Panc1 (cell line): Measurements from ENCODE around the gene RAD23A. TPM values are rescaled to one million over a fixed set of nuclear protein-coding genes. Genes with fewer than 3 reads are reported as not detected.

Experiments
- ATAC-seq: fragments of 200-7000 bp; cut with Tn5 transposase; 2 replicates; pipeline ENCODE4 v1.9.1; 2020; ENCODE audit warnings: mild to moderate bottlenecking, moderate library complexity
- BruUV-seq: library from RNA; stranded (reverse); fragments of 400-500 nt; replicated peaks from 2 replicates; lab custom pipeline; 2021; lab: Mats Ljungman, UMichigan
- CTCF ChIA-PET: fragments of 300-600 bp; sonication (Branson Sonifier 250); formaldehyde crosslinking; loops from one replicate; lab custom pipeline; 2022; ENCODE audit warnings: antibody characterized with exemption; lab: Charles Lee
- POLR2A ChIA-PET: fragments of 300-600 bp; sonication (Branson Sonifier 250); formaldehyde crosslinking; loops from one replicate; lab custom pipeline; 2022; ENCODE audit warnings: antibody characterized with exemption; lab: Charles Lee
- DNase-seq: peaks from one replicate; pipeline ENCODE4 v3.0.0-alpha.2; 2010; ENCODE audit warnings: low read depth, low spot score
- H3K27ac ChIP-seq: 2 replicates; pipeline ENCODE4 v1.5.1; 2011; ENCODE audit warnings: mild to moderate bottlenecking, low read length, inconsistent platforms
- H3K27me3 ChIP-seq: fragments of 200-500 bp; sonication (Bioruptor generic); 2 replicates; pipeline ENCODE4 v1.6.0; 2014; ENCODE audit warnings: low read length, inconsistent platforms; ENCODE audit not compliant: control insufficient read depth, insufficient read depth
- H3K36me3 ChIP-seq: fragments of 200-500 bp; sonication (Bioruptor generic); 2 replicates; pipeline ENCODE4 v1.5.1; 2014; ENCODE audit warnings: inconsistent platforms, mild to moderate bottlenecking, low read length, moderate library complexity; ENCODE audit not compliant: control insufficient read depth, insufficient read depth
- H3K4me1 ChIP-seq: 2 replicates; pipeline ENCODE4 v1.5.1; 2011; ENCODE audit warnings: inconsistent platforms, mild to moderate bottlenecking, low read length, moderate library complexity; ENCODE audit not compliant: control insufficient read depth, insufficient read depth
- H3K4me3 ChIP-seq, 2 experiments: 2 replicates each; pipeline ENCODE4 v1.5.1; 2011 to 2012; ENCODE audit warnings: low read depth in 2 of 2, low read length in 2 of 2, mild to moderate bottlenecking in 2 of 2, inconsistent platforms in 1 of 2, moderate library complexity in 1 of 2
- H3K9me3 ChIP-seq: fragments of 200-500 bp; sonication (Bioruptor generic); 2 replicates; pipeline ENCODE4 v1.5.1; 2014; ENCODE audit warnings: low read depth, mild to moderate bottlenecking, inconsistent platforms, low read length, moderate library complexity; ENCODE audit not compliant: control insufficient read depth, insufficient read depth
- POLR2AphosphoS5 ChIP-seq: IDR thresholded peaks from 2 replicates; pipeline ENCODE4 v1.6.1; 2012; ENCODE audit warnings: mild to moderate bottlenecking, low read depth, low read length, moderate library complexity
- REST ChIP-seq, 2 experiments: IDR thresholded peaks; 2 replicates each; pipeline ENCODE4 v1.6.1; 2011 to 2012; ENCODE audit warnings: low read depth in 2 of 2, control low read depth in 1 of 2, low read length in 1 of 2, mild to moderate bottlenecking in 1 of 2, moderate library complexity in 1 of 2; ENCODE audit not compliant: insufficient read depth in 1 of 2
- SIN3A ChIP-seq: IDR thresholded peaks from 2 replicates; pipeline ENCODE4 v1.6.1; 2012; ENCODE audit warnings: low read depth, mild to moderate bottlenecking, low read length, moderate library complexity, borderline replicate concordance; ENCODE audit not compliant: insufficient read depth
- TCF7L2 ChIP-seq: IDR thresholded peaks from 2 replicates; pipeline ENCODE4 v1.6.1; 2011; ENCODE audit warnings: mild to moderate bottlenecking, low read depth, low read length, inconsistent platforms
- in situ Hi-C: cut with HindIII; loops from 2 replicates; pipeline ENCODE4 v1.10.0; 2016; ENCODE audit warnings: low sequenced_read_pairs, low pct_unique_long_range_greater_than_20kb
- intact Hi-C: fragments of 100-400 bp; cut with micrococcal nuclease; formaldehyde crosslinking; loops from one replicate; pipeline ENCODE4 v1.10.0; 2022; ENCODE audit not compliant: unreplicated experiment
- total RNA-seq: library from RNA; stranded (reverse); gene quantifications from one replicate; pipeline ENCODE4 v1.2.1, GENCODE V29; 2021; ENCODE audit not compliant: unreplicated experiment
- TF ChIP-seq, protein P1 (sequence below): fragments of 450-650 bp; IDR thresholded peaks from 2 replicates; pipeline ENCODE4 v1.5.1; 2017; ENCODE audit warnings: mild to moderate bottlenecking

Gene RAD23A
- total RNA-seq, 1 experiment from 2014 or later: 111 TPM

- Histone ChIP-seq H3K27ac (peak overlapping the region; percentile 83), H3K4me3 (no peak overlapping the region), H3K27me3 (no peaks in the 10 kb centered on the region), H3K4me1 (peaks cover 22% of the 10 kb centered on the region), H3K9me3 (no peaks in the 10 kb centered on the region), H3K36me3 (no peaks in the 10 kb centered on the region)
- POLR2A ChIA-PET: no interaction called here
- ATAC-seq (no peak), DNase-seq (no peak)
- no peak for TF ChIP-seq SIN3A
- no peak for TF ChIP-seq POLR2AphosphoS5
- no peak for TF ChIP-seq REST (IDR thresholded peaks at IDR 0.05; ENCODE audit: insufficient read depth in 1 of 2, low read depth in 2 of 2, low read length in 1 of 2)
- TF ChIP-seq, protein P1, sequence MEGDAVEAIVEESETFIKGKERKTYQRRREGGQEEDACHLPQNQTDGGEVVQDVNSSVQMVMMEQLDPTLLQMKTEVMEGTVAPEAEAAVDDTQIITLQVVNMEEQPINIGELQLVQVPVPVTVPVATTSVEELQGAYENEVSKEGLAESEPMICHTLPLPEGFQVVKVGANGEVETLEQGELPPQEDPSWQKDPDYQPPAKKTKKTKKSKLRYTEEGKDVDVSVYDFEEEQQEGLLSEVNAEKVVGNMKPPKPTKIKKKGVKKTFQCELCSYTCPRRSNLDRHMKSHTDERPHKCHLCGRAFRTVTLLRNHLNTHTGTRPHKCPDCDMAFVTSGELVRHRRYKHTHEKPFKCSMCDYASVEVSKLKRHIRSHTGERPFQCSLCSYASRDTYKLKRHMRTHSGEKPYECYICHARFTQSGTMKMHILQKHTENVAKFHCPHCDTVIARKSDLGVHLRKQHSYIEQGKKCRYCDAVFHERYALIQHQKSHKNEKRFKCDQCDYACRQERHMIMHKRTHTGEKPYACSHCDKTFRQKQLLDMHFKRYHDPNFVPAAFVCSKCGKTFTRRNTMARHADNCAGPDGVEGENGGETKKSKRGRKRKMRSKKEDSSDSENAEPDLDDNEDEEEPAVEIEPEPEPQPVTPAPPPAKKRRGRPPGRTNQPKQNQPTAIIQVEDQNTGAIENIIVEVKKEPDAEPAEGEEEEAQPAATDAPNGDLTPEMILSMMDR: no peak
- no peak for TF ChIP-seq TCF7L2
- CTCF ChIA-PET: no interaction called here
- BruUV-seq: TSS peak; percentile 83
- intact Hi-C loops: no loop called here
- in situ Hi-C loops: no loop called here
Measured at GRCh38 chr19:12997967-12998940, 52.6 kb downstream of the RAD23A start.

- Histone ChIP-seq H3K36me3 (no peaks in the 10 kb centered on the region), H3K9me3 (no peaks in the 10 kb centered on the region), H3K27ac (no peak overlapping the region), H3K4me3 (no peak overlapping the region), H3K27me3 (no peaks in the 10 kb centered on the region), H3K4me1 (peaks cover 34% of the 10 kb centered on the region)
- no peak for TF ChIP-seq POLR2AphosphoS5
- TF ChIP-seq SIN3A: no peak
- TF ChIP-seq, protein P1: no peak
- no peak for TF ChIP-seq REST (IDR thresholded peaks at IDR 0.05; ENCODE audit: insufficient read depth in 1 of 2, low read depth in 2 of 2, low read length in 1 of 2)
- POLR2A ChIA-PET: no interaction called here
- intact Hi-C loops: no loop called here
- DNase-seq (no peak), ATAC-seq (no peak)
- no TSS peak for BruUV-seq
- in situ Hi-C loops: no loop called here
- CTCF ChIA-PET: no interaction called here
Measured at GRCh38 chr19:13001166-13001501, 55.5 kb downstream of the RAD23A start.
